ENCODE data around the gene CATSPER4. TPM values are rescaled to one million over a fixed set of nuclear protein-coding genes. Genes with fewer than 3 reads are reported as not detected.

CATSPER4 gene
- total and polyA plus RNA-seq, 2 of the 8 experiments (the other 6 are each of a cell fraction or from before 2014, with no cell fraction given): 0.65 to 0.83 TPM

- TF ChIP-seq ZNF274 (IDR thresholded peaks at IDR 0.05; ENCODE audit: borderline replicate concordance, extremely low read depth, low read length): no peak
- no peak for TF ChIP-seq FOSL1 (IDR thresholded peaks at IDR 0.05; ENCODE audit: insufficient read depth, low read depth, low read length)
These were observed 44.5 kb upstream of the CATSPER4 start (continued) for GRCh38 chr1:26145960-26146294.

All from H1 (cell line).